MV-4-11 (cell line): ENCODE data around the gene RELN.
"Not testable (repeated sequence)": the region's sequence is repeated elsewhere in the genome, so short reads cannot be mapped to it uniquely, and the experiment has no call there.

ENCODE experiments used
- DNase-seq: peaks from one replicate; lab custom pipeline; 2025; lab: John Stamatoyannopoulos, UW

RELN gene

GRCh38 chr7:103940382-103941268, 48.8 kb downstream of the RELN start:
- no peak for DNase-seq

- DNase-seq = no peak
Measured at GRCh38 chr7:103937680-103938079, 51.8 kb downstream of the RELN start.

- DNase-seq = no peak
Measured at GRCh38 chr7:103936558-103936957, 52.9 kb downstream of the RELN start.

- no peak for DNase-seq
Measured at GRCh38 chr7:103934508-103934907, 55.0 kb downstream of the RELN start.

GRCh38 chr7:103932389-103932788, 57.1 kb downstream of the RELN start:
- no peak for DNase-seq

GRCh38 chr7:103929901-103930311, 59.6 kb downstream of the RELN start:
- DNase-seq = no peak

- no peak for DNase-seq
Measured at GRCh38 chr7:103928581-103928980, 60.9 kb downstream of the RELN start.

GRCh38 chr7:103924184-103924583, 65.3 kb downstream of the RELN start:
- no peak for DNase-seq

GRCh38 chr7:103922407-103922806, 67.1 kb downstream of the RELN start:
- DNase-seq = no peak

- no peak for DNase-seq
Measured at GRCh38 chr7:103921692-103922091, 67.8 kb downstream of the RELN start.

GRCh38 chr7:103919272-103919868, 70.1 kb downstream of the RELN start:
- no peak for DNase-seq

- no peak for DNase-seq
Measured at GRCh38 chr7:103918631-103919271, 70.7 kb downstream of the RELN start.

GRCh38 chr7:103915680-103916357, 73.6 kb downstream of the RELN start:
- no peak for DNase-seq

- DNase-seq = no peak
Measured at GRCh38 chr7:103914147-103914899, 75.1 kb downstream of the RELN start.

- DNase-seq = no peak
Measured at GRCh38 chr7:103912891-103913605, 76.4 kb downstream of the RELN start.

- DNase-seq = not testable (repeated sequence)
Measured at GRCh38 chr7:103911015-103911414, 78.4 kb downstream of the RELN start.

GRCh38 chr7:103905997-103906396, 83.5 kb downstream of the RELN start:
- DNase-seq = no peak

- no peak for DNase-seq
Measured at GRCh38 chr7:103902917-103903316, 86.5 kb downstream of the RELN start.

- DNase-seq = not testable (repeated sequence)
Measured at GRCh38 chr7:103896826-103897225, 92.6 kb downstream of the RELN start.

- no peak for DNase-seq
Measured at GRCh38 chr7:103894656-103895596, 94.5 kb downstream of the RELN start.
